CD14-positive monocyte (primary cell): ENCODE measurements around the gene LTBP4. TPM values are rescaled to one million over a fixed set of nuclear protein-coding genes. Genes with fewer than 3 reads are reported as not detected.

Source experiments
- DNase-seq, 3 donors: peaks; one replicate each; pipeline ENCODE4 v3.0.0-alpha.2; 2011 to 2022
- H2AFZ ChIP-seq: 2 replicates; pipeline ENCODE4 v1.6.0; 2012; ENCODE audit warnings: mild to moderate bottlenecking, low read depth, low read length, inconsistent platforms; ENCODE audit not compliant: insufficient read depth, poor library complexity, severe bottlenecking
- H3K27ac ChIP-seq, 2 donors: 1 replicate in 1 of 2; 2 replicates in 1 of 2; pipeline ENCODE4 v1.5.1; 2012 to 2013; ENCODE audit warnings: low read length in 2 of 2, control low read depth in 1 of 2, inconsistent platforms in 1 of 2, low read depth in 1 of 2, mild to moderate bottlenecking in 1 of 2
- H3K27me3 ChIP-seq, 2 donors: one replicate each; pipeline versions ENCODE4 v1.6.0 to v1.6.1; 2011 to 2013; ENCODE audit warnings: low read length in 2 of 2; ENCODE audit not compliant: control insufficient read depth in 2 of 2, insufficient read depth in 2 of 2
- H3K36me3 ChIP-seq, 2 donors: replicated peaks in 1 of 2; 1 replicate in 1 of 2; 2 replicates in 1 of 2; pipeline versions ENCODE4 v1.5.1 to v1.6.1; 2012 to 2013; ENCODE audit warnings: low read length in 2 of 2, control low read depth in 1 of 2, inconsistent platforms in 1 of 2, mild to moderate bottlenecking in 1 of 2; ENCODE audit not compliant: insufficient read depth in 2 of 2, control insufficient read depth in 1 of 2
- H3K4me1 ChIP-seq, 2 donors: 1 replicate in 1 of 2; 2 replicates in 1 of 2; pipeline versions ENCODE4 v1.5.1 to v1.6.1; 2012 to 2013; ENCODE audit warnings: low read length in 2 of 2, control low read depth in 1 of 2, inconsistent platforms in 1 of 2, mild to moderate bottlenecking in 1 of 2, moderate library complexity in 1 of 2; ENCODE audit not compliant: insufficient read depth in 2 of 2, control insufficient read depth in 1 of 2
- H3K4me2 ChIP-seq: replicated peaks from 2 replicates; pipeline ENCODE3; 2012; ENCODE audit warnings: low read length, moderate library complexity, mild to moderate bottlenecking; ENCODE audit not compliant: poor library complexity, severe bottlenecking; ENCODE audit errors: extremely low read depth
- H3K4me3 ChIP-seq, 3 experiments: fragments of 200-600 bp in 1 of 3; sonication (generic) in 1 of 3; replicated peaks in 1 of 3; 1 replicate in 2 of 3; 2 replicates in 1 of 3; pipeline ENCODE4 v1.5.1; 2011 to 2013; ENCODE audit warnings: low read length in 3 of 3, mild to moderate bottlenecking in 3 of 3, control low read depth in 2 of 3, low read depth in 2 of 3, inconsistent platforms in 1 of 3, moderate library complexity in 1 of 3
- H3K79me2 ChIP-seq: 2 replicates; pipeline ENCODE4 v1.6.0; 2012; ENCODE audit warnings: mild to moderate bottlenecking, control low read depth, inconsistent platforms, low read length, moderate library complexity; ENCODE audit not compliant: insufficient read depth
- H3K9ac ChIP-seq: 2 replicates; pipeline ENCODE4 v1.6.0; 2017; ENCODE audit warnings: low read length, mild to moderate bottlenecking; ENCODE audit not compliant: insufficient read depth, poor library complexity, severe bottlenecking
- H3K9me3 ChIP-seq, 2 donors: replicated peaks in 1 of 2; 1 replicate in 1 of 2; 2 replicates in 1 of 2; pipeline versions ENCODE4 v1.5.1 to v1.6.1; 2012 to 2013; ENCODE audit warnings: low read length in 2 of 2, control low read depth in 1 of 2; ENCODE audit not compliant: control insufficient read depth in 1 of 2, insufficient read depth in 1 of 2
- H4K20me1 ChIP-seq: 2 replicates; pipeline ENCODE4 v1.6.0; 2012; ENCODE audit warnings: mild to moderate bottlenecking, low read length, control low read depth, moderate library complexity; ENCODE audit not compliant: insufficient read depth
- H3K27ac Mint-ChIP-seq, 7 donors: one replicate each; pipeline ENCODE4 v1.8.0; 2020; ENCODE audit warnings: mild to moderate bottlenecking in 7 of 7, mixed read lengths in 7 of 7, moderate library complexity in 6 of 7, inconsistent platforms in 2 of 7
- H3K27me3 Mint-ChIP-seq, 3 donors: one replicate each; pipeline ENCODE4 v1.8.0; 2021 to 2022; ENCODE audit warnings: low read depth in 3 of 3, mild to moderate bottlenecking in 3 of 3, mixed read lengths in 3 of 3, moderate library complexity in 3 of 3, inconsistent platforms in 1 of 3
- H3K36me3 Mint-ChIP-seq, 2 donors: one replicate each; pipeline ENCODE4 v1.8.0; 2020; ENCODE audit warnings: mixed read lengths in 2 of 2, inconsistent platforms in 1 of 2, mild to moderate bottlenecking in 1 of 2
- H3K4me1 Mint-ChIP-seq: one replicate; pipeline ENCODE4 v1.8.0; 2020; ENCODE audit warnings: mild to moderate bottlenecking, mixed read lengths
- H3K4me3 Mint-ChIP-seq, 2 donors: one replicate each; pipeline ENCODE4 v1.8.0; 2020; ENCODE audit warnings: mild to moderate bottlenecking in 2 of 2, mixed read lengths in 2 of 2, moderate library complexity in 1 of 2
- H3K9me3 Mint-ChIP-seq, 7 donors: one replicate each; pipeline ENCODE4 v1.8.0; 2020 to 2022; ENCODE audit warnings: mixed read lengths in 7 of 7, mild to moderate bottlenecking in 6 of 7, moderate library complexity in 6 of 7, inconsistent platforms in 2 of 7
- CTCF ChIP-seq: fragments of 200-600 bp; IDR thresholded peaks from one replicate; pipeline ENCODE4 v1.8.0; 2022; ENCODE audit warnings: antibody characterized with exemption, mild to moderate bottlenecking
- WGBS: methylation state at CpG from one replicate; pipeline ENCODE4 v1.1.5; 2013; ENCODE audit warnings: missing lambda C conversion rate; ENCODE audit not compliant: insufficient coverage; 5-methylcytosine and 5-hydroxymethylcytosine counted together
- intact Hi-C, 2 donors: fragments of 100-400 bp; cut with micrococcal nuclease; formaldehyde crosslinking; loops; one replicate each; pipeline versions ENCODE4 v1.15.0 to v1.15.1; 2023
- polyA plus RNA-seq, 3 donors: library from polyadenylated mRNA; depleted of rRNA in 1 of 3; unstranded in 2 of 3; stranded (reverse) in 1 of 3; fragments of 300-500 nt in 2 of 3; fragments of >200 nt in 1 of 3; fragmentation: Illumina TruSeq in 2 of 3; gene quantifications; 1 replicate in 2 of 3; 2 replicates in 1 of 3; pipeline ENCODE4 v1.2.3, GENCODE V29; 2012 to 2021

Gene LTBP4
- polyA plus RNA-seq, 3 donors = 3.8 to 38.7 (median 8.0) TPM

GRCh38 chr19:40674291-40674690, 73.1 kb downstream of the LTBP4 start:
- Histone ChIP-seq H3K79me2 (no peaks in the 10 kb centered on the region), H3K4me2 (no peak overlapping the region), H3K9me3 (peaks cover 6 to 8% of the 10 kb centered on the region in 2 donors), H2AFZ (no peak overlapping the region), H3K27ac (no peak overlapping the region), H3K9ac (no peak overlapping the region), H3K4me3 (no peak overlapping the region), H3K36me3 (peaks cover 14 to 39% of the 10 kb centered on the region in 2 donors), H4K20me1 (no peaks in the 10 kb centered on the region), H3K27me3 (no peaks in the 10 kb centered on the region), H3K4me1 (no peaks in the 10 kb centered on the region)
- WGBS = 65% methylated on average over 3 of the region's 3 CpGs
- H3K9me3 Mint-ChIP-seq = peaks cover 2 to 7% (median 6%) of the 10 kb centered on the region in 7 donors
- peaks cover 32 to 34% of the 10 kb centered on the region in 2 donors for H3K36me3 Mint-ChIP-seq
- no peaks in the 10 kb centered on the region for H3K27me3 Mint-ChIP-seq
- TF ChIP-seq CTCF = no peak
- no peaks in the 10 kb centered on the region for H3K4me1 Mint-ChIP-seq
- DNase-seq = no peak
- H3K4me3 Mint-ChIP-seq = no peak overlapping the region
- intact Hi-C loops = no loop called here
- no peak overlapping the region for H3K27ac Mint-ChIP-seq

- no peak for DNase-seq
- 99% methylated on average over 22 of the region's 23 CpGs for WGBS
- H3K4me3 ChIP-seq = no peak overlapping the region
- H2AFZ ChIP-seq = no peak overlapping the region
- intact Hi-C loops = no loop called here
- Mint-ChIP-seq H3K4me3 (no peak overlapping the region), H3K36me3 (peaks cover 23 to 27% of the 10 kb centered on the region in 2 donors), H3K27ac (no peak overlapping the region), H3K9me3 (no peaks in the 10 kb centered on the region), H3K27me3 (no peaks in the 10 kb centered on the region), H3K4me1 (no peaks in the 10 kb centered on the region)
- H4K20me1 ChIP-seq = no peaks in the 10 kb centered on the region
- H3K79me2 ChIP-seq = no peaks in the 10 kb centered on the region
- H3K9ac ChIP-seq = no peak overlapping the region
- no peaks in the 10 kb centered on the region for H3K4me1 ChIP-seq
- H3K27me3 ChIP-seq = no peaks in the 10 kb centered on the region
- no peak overlapping the region for H3K27ac ChIP-seq
- TF ChIP-seq CTCF = no peak
- H3K36me3 ChIP-seq = peaks cover 12 to 26% of the 10 kb centered on the region in 2 donors
- H3K9me3 ChIP-seq = no peaks in the 10 kb centered on the region
- H3K4me2 ChIP-seq = no peak overlapping the region
These were observed 76.0 kb downstream of the LTBP4 start for GRCh38 chr19:40677156-40677555.

Other genes starting within 250 kb of the LTBP4 start
- under 1 TPM in 1 of 3 donors, not detected in 2; 0.09 TPM for gene HIPK4, start 211.2 kb upstream of the LTBP4 start, polyA plus RNA-seq
- gene PRX, start 188.0 kb upstream of the LTBP4 start, polyA plus RNA-seq = under 1 TPM in 2 of 3 donors, not detected in 1; 0.13 to 0.76 TPM
- gene SERTAD1, start 175.4 kb upstream of the LTBP4 start, polyA plus RNA-seq = 10 to 100 TPM; 21.0 to 55.9 (median 21.6) TPM
- gene SERTAD3, start 157.0 kb upstream of the LTBP4 start, polyA plus RNA-seq = 10 to 100 TPM; 30.4 to 57.2 (median 49.4) TPM
- 100 to 1,000 TPM; 299 to 625 (median 601) TPM for gene BLVRB, start 135.6 kb upstream of the LTBP4 start, polyA plus RNA-seq
- gene SPTBN4, start 134.4 kb upstream of the LTBP4 start, polyA plus RNA-seq = under 1 TPM in 1 of 3 donors, not detected in 2; 0.07 TPM
- gene SHKBP1, start 24.5 kb upstream of the LTBP4 start, polyA plus RNA-seq = 100 to 1,000 TPM; 234 to 324 (median 284) TPM
- gene NUMBL, start 89.3 kb downstream of the LTBP4 start, polyA plus RNA-seq = 1 to 10 TPM in 1 of 3 donors, under 1 TPM in 2; 0.12 to 7.2 (median 0.45) TPM
- gene COQ8B, start 115.5 kb downstream of the LTBP4 start, polyA plus RNA-seq = 10 to 100 TPM; 16.0 to 44.0 (median 23.4) TPM
- gene ITPKC, start 115.7 kb downstream of the LTBP4 start, polyA plus RNA-seq = 1 to 10 TPM; 2.7 to 5.7 (median 2.9) TPM
- 10 to 100 TPM in 1 of 3 donors, 1 to 10 TPM in 2; 4.3 to 13.0 (median 8.5) TPM for gene ACTMAP, start 149.1 kb downstream of the LTBP4 start, polyA plus RNA-seq
- gene SNRPA, start 149.8 kb downstream of the LTBP4 start, polyA plus RNA-seq = 10 to 100 TPM; 27.9 to 78.3 (median 44.2) TPM
- under 1 TPM in 1 of 3 donors, not detected in 2; 0.47 TPM for gene MIA, start 174.2 kb downstream of the LTBP4 start, polyA plus RNA-seq
- 100 to 1,000 TPM in 2 of 3 donors, 10 to 100 TPM in 1; 89.4 to 132 (median 108) TPM for gene RAB4B, start 176.9 kb downstream of the LTBP4 start, polyA plus RNA-seq
- gene EGLN2, start 197.8 kb downstream of the LTBP4 start, polyA plus RNA-seq = 10 to 100 TPM; 60.6 to 76.8 (median 64.5) TPM
- not detected for gene CYP2A6, start 249.1 kb downstream of the LTBP4 start, polyA plus RNA-seq